Astrocyte of the cerebellum (primary cell): ENCODE measurements around the gene ARID4B.

Experiments
- DNase-seq: peaks from one replicate; pipeline ENCODE4 v3.0.0-alpha.2; 2011; ENCODE audit warnings: low read depth
- H3K4me3 ChIP-seq: 2 replicates; pipeline ENCODE4 v1.5.1; 2011; ENCODE audit warnings: mild to moderate bottlenecking, low read depth, low read length, moderate library complexity
- in situ Hi-C: cut with HindIII; loops from 2 replicates; pipeline ENCODE4 v1.10.0; 2017; ENCODE audit warnings: low sequenced_read_pairs
- TF ChIP-seq, protein P1 (sequence below): IDR thresholded peaks from 2 replicates; pipeline ENCODE4 v1.5.1; 2012; ENCODE audit warnings: low read length, low read depth, moderate library complexity, mild to moderate bottlenecking; ENCODE audit errors: missing control alignments

The ARID4B gene

DNA sequence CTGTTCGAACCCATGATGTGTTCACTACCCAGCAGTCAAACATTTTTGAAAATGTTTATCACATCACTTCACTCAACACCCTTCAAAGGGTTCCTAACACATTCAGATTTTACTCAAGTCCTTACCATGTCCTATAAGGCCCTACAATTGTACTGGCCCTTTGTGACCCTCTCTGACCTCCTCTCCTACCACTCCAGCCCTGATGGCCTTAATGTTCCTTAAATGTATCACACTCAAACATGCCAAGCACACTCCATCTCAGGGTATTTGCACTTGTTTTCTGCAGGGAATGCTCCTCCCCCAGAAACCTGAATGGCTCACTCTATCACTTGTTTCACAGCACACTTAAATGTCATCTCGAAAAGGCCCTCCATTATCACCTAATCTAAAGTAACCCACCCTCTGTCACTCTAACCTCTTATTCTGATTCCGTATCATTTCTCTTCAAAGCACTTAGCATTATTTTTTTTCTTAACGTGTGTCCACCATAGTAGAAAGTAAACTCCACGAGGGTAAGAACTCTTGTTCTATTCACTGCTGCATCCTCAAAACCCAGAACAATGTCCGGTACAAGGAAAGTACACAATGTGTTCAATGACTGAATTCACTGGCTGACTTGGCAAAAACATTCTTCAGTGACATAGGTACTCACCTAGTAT is 7.3 kb downstream of the ARID4B start:
- in situ Hi-C loops, result no loop called here
- TF ChIP-seq, protein P1, sequence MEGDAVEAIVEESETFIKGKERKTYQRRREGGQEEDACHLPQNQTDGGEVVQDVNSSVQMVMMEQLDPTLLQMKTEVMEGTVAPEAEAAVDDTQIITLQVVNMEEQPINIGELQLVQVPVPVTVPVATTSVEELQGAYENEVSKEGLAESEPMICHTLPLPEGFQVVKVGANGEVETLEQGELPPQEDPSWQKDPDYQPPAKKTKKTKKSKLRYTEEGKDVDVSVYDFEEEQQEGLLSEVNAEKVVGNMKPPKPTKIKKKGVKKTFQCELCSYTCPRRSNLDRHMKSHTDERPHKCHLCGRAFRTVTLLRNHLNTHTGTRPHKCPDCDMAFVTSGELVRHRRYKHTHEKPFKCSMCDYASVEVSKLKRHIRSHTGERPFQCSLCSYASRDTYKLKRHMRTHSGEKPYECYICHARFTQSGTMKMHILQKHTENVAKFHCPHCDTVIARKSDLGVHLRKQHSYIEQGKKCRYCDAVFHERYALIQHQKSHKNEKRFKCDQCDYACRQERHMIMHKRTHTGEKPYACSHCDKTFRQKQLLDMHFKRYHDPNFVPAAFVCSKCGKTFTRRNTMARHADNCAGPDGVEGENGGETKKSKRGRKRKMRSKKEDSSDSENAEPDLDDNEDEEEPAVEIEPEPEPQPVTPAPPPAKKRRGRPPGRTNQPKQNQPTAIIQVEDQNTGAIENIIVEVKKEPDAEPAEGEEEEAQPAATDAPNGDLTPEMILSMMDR, result no peak
- H3K4me3 ChIP-seq, result no peak overlapping the region
- DNase-seq, result no peak

DNA sequence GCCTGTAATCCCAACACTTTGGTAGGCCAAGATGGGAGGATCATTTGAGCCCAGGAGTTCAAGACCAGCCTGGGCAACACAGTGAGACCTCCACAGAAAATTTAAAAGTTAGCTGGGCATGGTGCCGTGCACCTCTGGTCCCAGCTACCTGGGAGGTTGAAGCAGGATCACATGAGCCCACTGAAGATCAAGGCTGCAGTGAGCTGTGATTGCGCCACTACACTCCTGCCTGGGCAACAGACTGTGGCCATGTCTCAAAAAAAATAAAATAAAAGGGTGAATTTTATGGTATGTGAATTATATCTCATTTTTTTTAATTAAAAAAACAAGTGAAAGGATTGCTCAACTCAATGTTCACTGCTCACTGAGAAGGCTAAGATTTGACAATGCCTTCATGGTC is 8.7 kb downstream of the ARID4B start:
- TF ChIP-seq, protein P1, result no peak
- no peak for DNase-seq
- no peak overlapping the region for H3K4me3 ChIP-seq
- in situ Hi-C loops, result no loop called here

DNA sequence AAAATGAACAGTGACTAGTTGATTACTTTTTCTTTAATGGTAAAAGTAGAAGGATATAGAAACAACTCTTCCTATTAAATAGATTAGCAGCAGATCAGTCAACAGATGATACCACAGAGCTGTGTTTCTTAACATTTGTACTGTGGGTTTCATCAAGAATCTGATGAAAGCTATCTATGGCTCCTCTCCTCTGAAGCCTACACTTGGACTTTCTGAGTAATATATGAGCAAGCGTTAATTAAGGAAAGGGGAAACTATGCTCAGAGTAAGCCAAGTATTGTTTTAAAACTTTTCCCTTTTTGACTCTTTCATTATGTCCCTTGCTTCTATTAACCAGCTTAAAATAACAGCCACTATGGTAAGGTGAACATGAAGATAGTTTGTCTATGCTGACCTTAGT is 10.8 kb downstream of the ARID4B start:
- in situ Hi-C loops, result no loop called here
- DNase-seq, result no peak
- TF ChIP-seq, protein P1, result no peak
- no peak overlapping the region for H3K4me3 ChIP-seq

DNA sequence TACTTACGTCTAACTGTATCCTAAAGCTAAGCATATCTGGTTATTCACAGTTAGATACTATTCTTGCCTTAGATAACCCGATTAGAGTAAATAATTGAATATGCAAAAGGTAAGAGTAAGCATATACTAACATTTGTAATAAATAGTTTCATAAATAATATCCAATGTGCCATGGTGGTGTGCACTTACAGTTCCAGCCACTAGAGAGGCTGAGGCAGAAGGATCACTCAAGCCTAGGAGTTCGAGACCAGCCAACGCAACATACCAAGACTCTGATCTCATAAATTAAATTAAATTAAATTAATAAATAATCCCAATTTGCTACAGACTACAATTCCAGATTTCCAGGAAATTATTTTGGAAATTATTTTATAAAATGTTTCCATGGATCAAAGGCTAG is 12.2 kb downstream of the ARID4B start:
- TF ChIP-seq, protein P1, result no peak
- in situ Hi-C loops, result no loop called here
- no peak overlapping the region for H3K4me3 ChIP-seq
- no peak for DNase-seq

DNA sequence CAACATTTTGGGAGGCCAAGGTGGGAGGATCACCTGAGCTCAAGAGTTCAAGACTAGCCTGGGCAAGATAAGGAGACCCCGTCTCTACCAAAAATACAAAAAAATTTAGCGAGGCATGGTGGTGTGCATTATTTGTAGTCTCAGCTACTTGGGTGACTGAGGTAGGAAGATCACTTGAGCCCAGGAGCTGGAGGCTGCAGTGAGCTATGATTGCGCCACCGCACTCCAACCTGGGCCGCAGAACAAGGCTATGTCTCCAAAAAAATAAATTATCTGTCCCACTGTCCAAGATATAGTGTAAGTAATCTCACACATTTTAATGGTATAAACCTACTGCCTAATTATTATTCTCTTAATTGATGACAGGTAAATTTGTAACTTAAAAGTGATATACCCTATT is 12.8 kb downstream of the ARID4B start:
- TF ChIP-seq, protein P1, result no peak
- H3K4me3 ChIP-seq, result no peak overlapping the region
- DNase-seq, result no peak
- in situ Hi-C loops, result no loop called here

DNA sequence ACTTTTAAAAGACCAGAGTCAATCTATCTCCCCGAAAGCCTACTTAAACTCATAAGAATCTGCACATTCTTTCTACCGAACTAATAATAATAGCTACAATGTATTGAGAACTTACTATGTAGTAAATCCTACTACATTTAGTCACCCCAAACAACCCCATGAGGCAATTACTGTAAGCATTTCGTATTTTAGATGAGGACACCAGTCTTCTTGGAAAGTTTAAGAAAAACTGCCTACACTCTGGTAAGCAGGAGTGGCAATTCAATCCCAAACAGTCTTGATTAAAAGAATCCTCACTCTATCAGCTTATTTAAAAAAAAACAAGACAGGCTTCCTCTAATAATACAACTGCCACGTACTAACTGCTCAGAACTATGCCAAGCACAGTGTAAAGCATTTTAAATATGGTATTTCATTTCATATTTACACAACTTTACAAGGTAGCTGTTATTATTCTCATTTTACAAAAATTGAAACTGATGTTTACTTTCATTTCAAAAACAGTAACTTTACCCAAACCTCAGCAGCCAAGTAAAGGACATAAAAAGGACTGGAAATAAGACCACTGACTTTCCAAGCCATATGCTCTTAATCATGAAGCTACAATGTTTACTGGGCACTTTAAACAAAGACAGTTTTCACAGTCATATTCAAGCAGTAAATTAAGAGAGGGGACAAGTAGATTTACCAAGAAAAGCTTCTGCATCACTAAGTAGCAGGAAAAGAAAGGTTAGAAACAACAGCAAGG is 13.9 kb downstream of the ARID4B start:
- H3K4me3 ChIP-seq, result no peak overlapping the region
- DNase-seq, result no peak
- TF ChIP-seq, protein P1, result no peak
- in situ Hi-C loops, result loop anchor here (5.0 kb wide), 1 partner anchor 87 kb away; no protein-coding TSS in a partner anchor
